Stimulated activated CD4-positive, alpha-beta T cell treated with anti-CD3 and anti-CD28 coated beads, Interleukin-2, amount 100 ng/mL, for 48 hours (primary cell): ENCODE results near the gene LRRC8E.

Source experiments
- DNase-seq, 2 donors: peaks; one replicate each; pipeline ENCODE4 v3.0.0-alpha.2; 2020

The LRRC8E gene

DNA sequence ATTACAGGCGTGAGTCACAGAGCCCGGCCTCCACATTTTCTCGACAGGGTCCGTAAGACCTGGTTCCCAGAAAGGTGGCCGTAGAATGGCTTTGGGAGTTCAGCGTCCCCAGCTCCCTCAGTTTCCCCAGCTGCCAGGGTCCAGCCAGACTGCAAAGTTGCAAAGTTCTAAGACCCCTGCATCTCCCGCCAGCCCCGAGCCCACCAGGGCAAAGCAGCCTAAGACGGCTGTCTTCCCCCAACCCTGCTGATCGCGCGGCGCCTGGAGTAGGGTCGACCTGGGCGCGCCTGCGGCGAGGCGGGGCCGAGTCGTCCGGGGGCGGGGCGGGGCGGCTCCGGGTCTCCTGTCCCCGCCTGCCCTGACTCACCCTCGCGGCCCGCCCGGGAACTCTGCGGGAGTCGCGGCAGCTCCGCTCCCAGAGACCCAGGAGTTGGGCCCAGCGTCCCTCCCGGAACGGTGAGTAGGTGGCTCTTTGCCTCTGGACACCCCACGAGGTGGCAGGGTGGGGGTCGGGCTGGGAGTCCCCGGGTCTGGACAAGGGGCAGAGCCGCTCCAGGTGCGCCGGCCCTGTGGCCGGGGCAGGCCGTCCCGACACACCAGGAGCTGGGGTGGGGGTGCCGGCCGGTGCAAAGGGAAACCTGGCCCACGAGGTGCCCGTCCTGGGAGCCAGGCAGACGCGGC, at the start of gene LRRC8E:
Gene LRRC8E (plus strand): TSS at position 366 of the 681 bp plus-strand sequence. CDS start 7,094 bp downstream, outside the sequence.
- peak; percentile 32 to 48 for DNase-seq

DNA sequence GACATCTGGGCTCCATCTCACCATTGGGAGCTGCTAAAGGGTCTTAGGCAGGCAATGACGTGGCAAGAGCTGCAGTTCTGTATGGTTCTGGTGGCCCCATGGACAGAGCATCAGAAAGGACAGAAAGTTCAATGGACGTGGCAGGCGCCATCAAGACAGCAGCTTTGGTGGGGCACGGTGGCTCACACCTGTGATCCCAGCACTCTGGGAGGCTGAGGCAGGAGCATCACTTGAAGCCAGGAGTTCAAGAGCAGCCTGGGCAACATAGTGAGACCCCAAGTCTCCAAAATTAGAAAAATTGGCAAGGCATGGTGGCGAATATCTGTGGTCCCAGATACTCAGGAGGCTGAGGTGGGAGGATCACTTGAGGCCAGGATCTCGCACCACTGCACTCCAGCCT, 48.8 kb upstream of the LRRC8E start:
- DNase-seq = no peak

DNA sequence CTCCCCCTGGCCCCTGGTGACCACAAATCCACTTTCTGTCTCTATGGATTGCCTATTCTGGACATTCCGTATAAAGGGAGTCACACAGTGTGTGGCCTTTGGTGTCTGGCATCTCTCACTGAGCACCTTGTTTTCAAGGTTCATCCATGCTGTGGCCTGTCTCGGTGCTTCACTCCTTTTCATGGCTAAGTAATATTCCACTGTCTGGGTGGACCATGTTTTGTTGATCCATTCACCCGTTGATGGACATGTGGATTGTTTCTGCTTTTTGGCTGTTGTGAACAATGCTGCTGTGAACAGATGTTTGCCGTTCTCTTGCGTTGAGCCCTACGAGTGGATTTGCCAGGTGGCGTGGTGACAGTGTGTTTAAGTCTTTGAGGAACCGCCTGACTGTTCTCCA, 47.7 kb upstream of the LRRC8E start:
- no peak for DNase-seq

DNA sequence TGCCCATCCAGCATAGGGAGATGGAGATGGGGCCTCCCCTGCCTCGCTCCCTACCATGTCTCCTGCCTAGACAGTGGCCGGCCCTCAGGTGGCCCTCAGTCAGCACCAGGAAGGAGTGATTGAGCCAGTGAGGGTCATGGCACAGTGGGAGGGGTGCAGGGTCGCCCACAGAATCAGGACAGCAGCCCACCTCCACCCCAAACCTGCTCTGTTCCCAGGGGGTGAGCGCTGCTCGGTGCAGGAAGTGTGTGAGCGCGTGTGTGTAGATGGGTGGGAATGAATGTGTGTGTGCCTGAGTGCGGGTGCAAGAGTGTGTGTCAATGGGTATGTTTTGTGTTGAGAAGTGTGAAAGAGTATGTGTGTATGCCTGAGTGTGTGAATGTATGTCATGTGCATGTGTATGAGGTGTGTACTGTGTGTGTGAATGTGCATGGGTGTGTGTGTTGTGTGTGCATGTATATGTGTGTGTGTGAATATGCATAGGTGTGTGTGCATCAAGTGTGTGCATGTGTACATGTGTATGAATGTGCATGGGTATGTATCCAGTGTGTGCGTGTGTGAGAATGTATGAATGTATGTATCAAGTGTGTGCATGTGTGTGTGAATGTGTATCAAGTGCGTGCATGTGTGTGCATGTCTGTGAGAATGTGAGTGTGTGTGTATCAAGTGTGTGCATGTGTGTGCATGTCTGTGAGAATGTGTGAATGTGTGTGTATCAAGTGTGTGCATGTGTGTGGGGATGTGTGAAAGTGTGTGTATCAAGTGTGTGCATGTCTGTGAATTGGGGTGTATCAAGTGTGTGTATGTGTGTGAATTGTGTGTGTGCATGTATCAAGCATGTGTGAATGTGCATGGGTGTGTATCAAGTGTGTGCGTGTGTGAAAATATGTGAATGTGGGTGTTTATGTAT, 46.3 kb upstream of the LRRC8E start:
- no peak for DNase-seq

DNA sequence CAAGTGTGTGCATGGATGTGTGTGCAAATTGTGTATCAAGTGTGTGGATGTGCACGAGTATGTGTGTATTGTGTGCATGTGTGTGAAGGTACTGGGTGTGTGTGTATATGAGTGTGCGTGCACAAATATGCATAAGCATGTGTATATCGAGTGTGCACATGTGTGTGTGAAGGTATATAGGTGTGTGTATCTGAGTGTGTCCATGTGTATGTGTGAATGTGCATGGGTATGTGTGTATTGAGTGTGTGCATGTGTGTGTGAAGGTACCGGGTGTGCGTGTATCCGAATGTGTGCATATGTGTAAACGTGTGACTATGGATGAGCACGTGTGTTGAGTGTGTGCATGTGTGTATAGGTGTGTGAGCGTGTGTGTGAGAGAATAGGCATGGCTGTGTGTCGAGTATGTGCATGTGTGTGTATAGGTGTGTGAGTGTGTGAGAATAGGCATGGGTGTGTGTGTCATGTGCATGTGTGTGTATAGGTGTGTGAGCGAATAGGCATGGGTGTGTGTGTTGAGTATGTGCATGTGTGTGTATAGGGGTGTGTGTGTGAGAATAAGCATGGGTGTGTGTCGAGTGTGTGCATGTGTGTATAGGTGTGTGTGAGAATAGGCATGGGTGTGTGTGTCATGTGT, 45.5 kb upstream of the LRRC8E start:
- DNase-seq = no peak

DNA sequence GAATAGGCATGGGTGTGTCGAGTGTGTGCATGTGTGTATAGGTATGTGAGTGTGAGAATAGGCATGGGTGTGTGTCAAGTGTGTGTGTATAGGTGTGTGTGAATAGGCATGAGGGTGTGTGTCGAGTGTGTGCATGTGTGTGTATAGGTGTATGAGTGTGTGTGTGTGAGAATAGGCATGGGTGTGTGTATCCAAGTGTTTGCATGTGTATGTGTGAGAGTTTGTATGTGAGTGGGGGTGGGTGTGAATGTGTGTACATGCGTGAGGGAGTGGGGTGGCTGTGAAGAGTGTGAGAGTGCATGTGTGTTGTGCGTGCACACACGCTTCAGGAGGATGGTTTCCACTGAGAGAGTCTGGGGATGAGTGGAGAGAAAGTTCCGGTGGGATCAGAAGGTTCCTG, 44.8 kb upstream of the LRRC8E start:
- no peak for DNase-seq

DNA sequence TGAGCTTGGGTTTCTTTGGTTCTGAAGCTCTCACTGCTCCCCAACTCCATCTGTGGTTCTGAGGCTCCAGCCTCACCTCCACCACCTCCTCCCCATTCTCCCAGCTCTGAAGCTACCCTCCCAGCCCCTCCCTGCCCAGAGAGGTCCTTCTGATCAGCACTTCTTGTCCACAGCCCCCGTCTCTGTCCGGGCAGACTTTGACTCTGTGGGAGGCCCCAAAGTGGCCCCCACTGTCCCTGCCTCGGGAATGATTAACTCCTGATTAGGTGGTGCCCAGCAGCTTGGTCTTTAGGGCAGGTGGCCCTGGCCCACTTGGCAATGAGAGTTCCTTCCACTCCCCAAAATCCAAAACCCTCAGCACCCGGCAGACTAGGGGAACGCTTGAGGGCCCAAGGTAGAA, 43.9 kb upstream of the LRRC8E start:
- no peak for DNase-seq

DNA sequence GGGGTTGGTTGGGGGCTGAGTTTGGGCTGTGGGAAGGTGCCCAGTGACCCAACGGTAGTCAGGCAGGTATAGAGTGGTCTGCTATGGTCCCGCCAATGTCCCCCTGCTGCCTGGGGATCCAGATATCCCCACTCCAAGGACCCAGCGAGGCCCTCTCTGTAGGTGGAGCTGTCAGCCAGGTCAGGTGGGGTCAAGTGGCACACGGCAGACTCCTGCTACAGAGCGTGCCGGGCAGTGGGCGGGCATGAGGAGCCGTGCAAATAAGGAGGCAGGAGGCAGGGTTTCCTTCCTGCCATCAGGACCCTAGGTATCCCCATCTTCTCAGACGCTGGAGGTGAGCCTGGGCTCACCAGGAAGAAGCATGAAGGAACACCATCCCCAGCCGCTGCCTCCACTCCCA, 43.4 kb upstream of the LRRC8E start:
- DNase-seq = no peak

DNA sequence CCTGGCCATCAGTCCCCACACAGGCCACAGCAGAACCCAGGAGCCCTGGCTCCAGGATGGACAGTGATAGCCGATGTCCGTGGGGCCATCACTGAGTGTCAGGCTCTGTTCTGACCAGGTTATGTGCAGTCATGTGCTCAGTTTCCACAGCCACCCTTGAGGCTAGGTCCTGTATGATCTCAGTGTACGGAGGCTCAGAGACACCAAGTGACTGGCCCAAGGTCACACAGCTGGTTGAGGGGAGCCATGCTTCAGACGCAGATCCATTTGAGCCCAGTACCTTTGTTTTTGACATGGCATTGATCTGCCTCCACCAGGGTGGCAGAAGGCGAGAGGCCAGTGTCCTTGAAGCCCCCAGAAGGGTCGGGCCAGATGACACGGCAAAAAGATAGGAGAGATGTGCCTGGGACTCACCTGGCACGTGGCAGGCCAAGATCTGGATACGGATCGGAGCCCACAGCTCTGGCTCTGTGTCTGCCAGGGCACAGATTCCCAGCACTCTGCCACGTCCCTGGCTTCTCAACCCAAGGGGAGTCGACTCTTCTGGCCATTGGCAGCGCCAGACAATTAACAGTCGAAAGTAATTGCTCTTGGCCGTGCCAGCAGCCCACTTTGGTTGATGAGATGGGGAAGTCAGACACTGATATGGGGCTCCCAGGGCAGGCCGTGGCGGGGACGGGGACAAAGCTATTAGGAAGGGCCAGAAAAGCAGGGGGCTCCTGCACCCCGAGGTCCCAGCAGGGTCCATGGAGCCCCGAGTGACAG, 42.7 kb upstream of the LRRC8E start:
- no peak for DNase-seq

DNA sequence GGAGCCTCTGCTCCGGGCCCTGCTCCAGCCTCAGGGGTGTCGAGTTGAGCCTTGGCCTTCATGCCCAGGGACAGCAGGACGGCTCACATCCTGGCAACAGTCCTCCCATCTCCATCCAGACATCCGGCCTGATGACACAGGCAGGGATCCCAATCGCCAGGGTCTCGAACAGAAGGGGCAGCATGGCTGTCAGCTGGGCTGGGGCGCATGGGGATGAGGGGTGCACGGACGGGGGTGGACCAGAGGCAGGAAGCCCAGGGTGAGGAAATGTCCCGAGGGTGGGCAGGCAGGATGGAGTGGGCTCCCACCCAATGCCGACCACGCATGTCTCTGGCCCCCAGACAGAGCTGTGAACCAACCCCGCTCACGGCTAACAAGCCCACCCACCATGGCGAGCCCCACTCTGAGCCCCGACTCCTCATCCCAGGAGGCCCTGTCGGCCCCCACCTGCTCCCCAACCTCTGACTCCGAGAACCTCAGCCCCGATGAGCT, 42.1 kb upstream of the LRRC8E start:
- no peak for DNase-seq

DNA sequence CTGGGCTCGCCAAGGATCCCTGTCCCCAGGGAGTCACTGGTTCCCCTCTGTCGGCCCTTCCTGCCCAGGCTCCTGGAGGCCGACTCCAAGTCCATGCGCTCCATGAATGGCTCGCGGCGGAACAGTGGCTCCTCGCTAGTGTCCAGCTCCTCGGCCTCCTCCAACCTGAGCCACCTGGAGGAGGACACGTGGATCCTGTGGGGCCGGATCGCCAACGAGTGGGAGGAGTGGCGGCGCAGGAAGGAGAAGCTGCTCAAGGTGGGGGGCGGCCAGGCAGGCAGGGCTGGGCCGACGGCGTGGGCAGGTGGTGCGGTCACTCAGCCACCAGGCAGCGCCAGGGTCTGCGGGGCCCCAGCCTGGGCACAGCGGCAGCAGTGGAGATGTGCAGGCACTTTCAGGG, 40.6 kb upstream of the LRRC8E start:
- no peak for DNase-seq

DNA sequence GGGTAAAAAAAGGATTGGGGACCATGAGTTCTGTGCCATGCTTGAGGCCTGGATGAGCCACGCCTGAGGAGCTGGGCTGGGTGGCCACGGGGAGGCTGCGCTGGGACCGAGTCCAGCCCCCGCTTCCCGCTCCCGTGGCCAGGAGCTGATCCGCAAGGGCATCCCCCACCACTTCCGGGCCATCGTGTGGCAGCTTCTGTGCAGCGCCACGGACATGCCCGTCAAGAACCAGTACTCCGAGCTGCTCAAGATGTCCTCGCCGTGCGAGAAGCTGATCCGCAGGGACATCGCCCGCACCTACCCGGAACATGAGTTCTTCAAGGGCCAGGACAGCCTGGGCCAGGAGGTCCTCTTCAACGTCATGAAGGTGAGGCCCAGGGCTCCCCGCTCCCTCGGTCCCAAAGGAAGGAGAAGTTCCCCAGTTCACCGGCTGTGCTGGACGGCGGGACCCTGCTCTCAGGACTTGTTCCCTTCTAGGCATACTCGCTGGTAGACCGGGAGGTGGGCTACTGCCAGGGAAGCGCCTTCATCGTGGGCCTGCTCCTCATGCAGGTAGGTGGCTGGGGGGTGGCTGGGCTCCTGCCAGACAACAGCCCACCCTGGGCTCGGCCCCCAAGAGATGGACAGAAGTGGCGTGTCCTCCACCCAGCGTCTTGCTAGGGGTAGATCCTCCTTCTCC, 39.4 kb upstream of the LRRC8E start:
- DNase-seq = no peak

DNA sequence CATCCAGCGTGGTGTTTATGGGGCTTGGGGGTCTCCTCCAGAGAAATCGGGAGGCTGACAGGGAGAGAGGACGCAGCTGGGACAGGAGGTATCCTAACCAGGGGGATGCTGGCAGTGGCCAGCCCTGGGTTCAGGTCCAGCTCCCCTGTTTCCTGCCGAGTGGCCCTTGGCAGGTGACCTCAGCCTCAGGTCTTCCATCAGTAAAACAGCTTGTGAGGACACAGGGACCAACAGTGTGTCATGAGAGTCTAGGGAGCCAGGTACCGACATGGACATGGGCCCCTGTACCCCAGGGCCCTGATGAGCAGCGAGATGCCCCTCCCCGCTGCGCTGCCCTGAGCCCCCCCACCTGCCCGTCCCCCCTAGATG, 38.7 kb upstream of the LRRC8E start:
- no peak for DNase-seq

DNA sequence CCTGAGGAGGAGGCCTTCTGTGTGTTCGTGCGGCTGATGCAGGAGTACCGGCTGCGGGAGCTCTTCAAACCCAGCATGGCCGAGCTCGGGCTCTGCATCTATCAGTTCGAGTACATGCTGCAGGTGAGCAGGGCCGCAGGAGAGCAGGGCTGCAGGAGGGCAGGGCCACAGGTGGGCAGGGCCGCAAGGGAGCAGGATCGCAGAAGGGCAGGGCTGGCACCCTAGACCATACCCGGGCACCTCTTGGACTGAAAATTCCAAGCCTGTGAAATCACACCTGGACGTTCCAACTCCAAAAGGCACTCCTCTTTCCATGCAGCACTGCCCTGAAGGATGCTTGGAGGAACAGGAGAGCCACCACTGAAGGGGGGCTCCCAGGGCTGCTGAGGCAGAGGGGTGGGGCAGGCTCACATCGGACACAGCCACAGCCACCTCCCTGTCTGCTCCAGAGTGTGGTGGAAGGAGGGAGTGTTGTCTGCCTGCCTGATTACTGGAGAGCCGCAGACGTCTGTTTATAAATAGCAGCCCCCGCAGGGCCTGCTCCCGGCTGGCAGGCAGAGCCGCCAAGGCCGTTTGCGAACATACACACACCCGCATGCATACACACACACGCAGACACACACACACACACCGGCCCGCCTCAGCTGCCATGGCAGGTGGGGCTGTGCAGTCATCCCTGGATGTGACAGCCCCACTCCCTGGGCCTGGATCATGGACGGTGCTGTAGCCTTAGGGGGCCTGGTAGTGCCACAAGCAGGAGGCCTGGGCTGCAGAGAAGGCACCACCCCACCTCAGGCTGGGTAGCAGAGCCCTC, 38.1 kb upstream of the LRRC8E start:
- DNase-seq = no peak

DNA sequence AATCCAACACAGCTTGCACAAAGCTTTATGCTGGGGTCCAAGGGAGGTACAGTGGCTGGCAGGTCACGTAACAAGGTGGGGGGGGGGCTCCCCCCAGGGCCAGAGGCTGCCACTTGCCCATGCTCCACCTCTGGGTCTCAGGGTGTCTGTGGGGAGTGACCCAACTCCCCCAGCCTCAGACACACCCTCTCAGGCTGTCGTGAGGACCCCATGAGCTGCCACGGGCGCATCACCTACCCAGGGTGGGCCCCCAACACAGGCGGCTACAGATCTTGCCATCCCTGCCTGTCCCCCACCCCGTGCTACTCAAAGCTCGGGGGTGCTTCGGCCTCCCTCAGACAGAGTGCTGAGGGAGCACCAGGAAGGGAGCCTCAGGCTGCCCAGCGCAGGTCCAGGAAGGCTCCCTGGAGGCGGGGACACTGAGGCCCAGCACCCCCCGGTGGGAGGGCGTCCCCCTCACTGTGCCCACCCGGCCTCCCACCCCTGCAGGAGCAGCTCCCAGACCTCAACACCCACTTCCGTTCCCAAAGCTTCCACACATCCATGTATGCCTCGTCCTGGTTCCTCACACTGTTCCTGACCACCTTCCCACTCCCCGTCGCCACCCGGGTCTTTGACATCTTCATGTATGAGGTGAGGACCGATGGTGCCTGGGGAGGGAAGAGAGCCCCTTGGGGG, 37.2 kb upstream of the LRRC8E start:
- no peak for DNase-seq

DNA sequence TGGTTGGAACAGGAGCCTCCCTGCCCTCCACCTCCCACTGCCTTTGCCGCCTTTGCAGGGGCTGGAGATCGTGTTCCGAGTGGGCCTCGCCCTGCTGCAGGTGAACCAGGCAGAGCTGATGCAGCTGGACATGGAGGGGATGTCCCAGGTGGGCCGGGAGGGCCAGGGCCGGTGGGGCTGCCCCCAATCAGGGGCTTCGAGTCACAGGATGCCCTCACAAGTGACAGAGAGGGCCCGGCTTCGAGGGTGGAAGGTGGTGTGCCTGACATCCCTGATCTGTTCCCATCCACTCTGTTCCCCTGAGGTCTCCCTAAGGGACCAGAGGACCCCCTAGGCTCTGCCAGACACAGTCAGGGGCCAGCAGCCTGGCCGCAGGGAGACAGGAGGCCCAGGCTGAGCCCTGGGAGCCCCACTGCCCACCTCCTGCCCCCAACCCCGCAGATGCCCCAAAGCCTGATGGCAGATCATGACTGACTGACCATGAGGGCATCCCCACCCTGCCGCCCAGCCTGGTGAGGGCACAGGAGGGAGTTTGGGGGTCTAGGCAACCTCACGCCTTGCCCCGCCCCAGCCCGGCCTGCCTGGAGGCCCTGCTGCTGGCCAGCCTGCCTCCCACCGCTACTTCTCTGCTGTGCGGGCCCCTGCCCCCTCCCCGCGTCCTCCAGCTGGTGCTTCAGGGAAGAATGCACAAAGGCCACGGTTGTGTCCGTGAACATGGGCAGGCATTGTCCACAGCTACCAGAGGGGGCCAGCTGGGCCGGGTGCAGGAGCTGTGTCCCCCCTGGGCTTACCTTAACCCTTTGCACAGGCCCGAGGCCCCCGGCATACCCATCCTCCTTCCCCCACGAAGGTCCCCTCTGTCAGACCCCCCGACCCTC, 36.4 kb upstream of the LRRC8E start:
- DNase-seq = no peak

DNA sequence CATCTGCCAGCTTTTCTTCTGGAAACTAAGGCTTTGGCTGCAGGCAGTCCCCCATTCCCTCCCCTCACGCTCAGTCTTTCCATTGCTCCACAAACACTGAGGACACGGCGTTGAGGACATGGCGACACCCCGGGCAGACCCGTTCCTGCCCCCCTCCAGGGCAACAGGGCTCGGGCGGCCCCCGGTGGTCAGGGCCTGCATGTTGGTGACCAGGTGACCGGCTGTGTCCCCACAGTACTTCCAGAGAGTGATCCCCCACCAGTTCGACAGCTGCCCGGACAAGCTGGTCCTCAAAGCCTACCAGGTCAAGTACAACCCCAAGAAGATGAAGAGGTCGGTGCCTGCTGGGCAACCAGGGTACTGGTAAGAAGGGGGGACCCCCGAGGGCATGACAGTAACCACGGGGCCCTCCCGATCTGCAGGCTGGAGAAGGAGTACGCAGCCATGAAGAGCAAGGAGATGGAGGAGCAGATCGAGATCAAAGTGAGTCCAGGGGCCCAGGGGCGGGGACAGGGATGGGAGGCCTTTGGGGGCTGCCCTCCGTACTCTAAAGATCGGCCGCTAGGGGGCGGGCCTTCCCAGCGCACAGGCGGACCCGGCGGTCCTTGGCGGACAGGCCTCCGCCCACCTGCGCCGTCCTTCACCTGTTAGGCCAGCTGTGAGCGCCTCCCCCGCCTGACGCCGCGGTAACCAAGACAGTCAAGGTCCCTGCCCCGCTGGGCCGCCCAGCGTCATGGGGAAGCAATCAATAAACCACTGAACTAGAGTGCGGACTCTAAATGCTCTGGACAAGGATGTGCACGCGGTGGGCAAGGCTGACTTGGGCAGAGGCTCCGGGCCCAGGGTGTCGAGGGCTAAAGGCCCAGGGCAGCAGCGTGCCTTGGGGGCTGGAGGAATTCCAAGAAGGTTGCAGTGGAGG, 35.2 kb upstream of the LRRC8E start:
- peak; percentile 59 to 66 for DNase-seq

DNA sequence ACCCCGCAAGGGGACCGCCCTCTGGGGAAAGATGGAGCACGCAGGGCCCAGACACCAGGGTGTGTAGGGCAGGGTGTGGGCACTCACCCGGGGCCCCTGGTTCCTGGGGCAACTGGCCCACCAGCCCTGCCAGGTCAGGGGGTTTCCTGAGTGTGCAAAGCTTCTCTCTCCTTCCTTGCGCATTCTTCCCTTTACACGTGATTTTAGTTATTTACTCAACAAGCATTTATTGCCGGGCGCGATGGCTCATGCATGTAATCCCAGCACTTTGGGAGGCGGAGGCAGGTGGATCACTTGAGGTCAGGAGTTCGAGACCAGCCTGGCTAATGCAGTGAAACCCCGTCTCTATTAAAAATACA, 34.6 kb upstream of the LRRC8E start:
- no peak for DNase-seq
